Neural progenitor cell (in vitro differentiated cells): ENCODE measurements around the gene SCMH1. TPM values are rescaled to one million over a fixed set of nuclear protein-coding genes. Genes with fewer than 3 reads are reported as not detected.

Experiments
- DNase-seq: peaks from one replicate; pipeline ENCODE4 v3.0.0-alpha.2; 2016; ENCODE audit warnings: low spot score
- H2AFZ ChIP-seq: fragments of 200-600 bp; sonication (generic); replicated peaks from 2 replicates; pipeline ENCODE4 v1.6.1; 2016; ENCODE audit warnings: antibody characterized with exemption
- H3F3A ChIP-seq: fragments of 200-600 bp; sonication (generic); 2 replicates; pipeline ENCODE4 v1.6.1; 2016; ENCODE audit warnings: antibody characterized with exemption, low read depth
- H3K27ac ChIP-seq: fragments of 200-600 bp; sonication (generic); 2 replicates; pipeline ENCODE4 v1.5.1; 2016; ENCODE audit warnings: mild to moderate bottlenecking
- H3K27me3 ChIP-seq: fragments of 200-600 bp; sonication (generic); 2 replicates; pipeline ENCODE4 v1.6.1; 2016; ENCODE audit warnings: mild to moderate bottlenecking, moderate library complexity
- H3K36me3 ChIP-seq: fragments of 200-600 bp; sonication (generic); 2 replicates; pipeline ENCODE4 v1.5.1; 2016
- H3K4me1 ChIP-seq: fragments of 200-600 bp; sonication (generic); 2 replicates; pipeline ENCODE4 v1.6.1; 2016; ENCODE audit warnings: mixed run types
- H3K4me2 ChIP-seq: fragments of 200-600 bp; sonication (generic); 2 replicates; pipeline ENCODE4 v1.6.1; 2016
- H3K4me3 ChIP-seq: fragments of 200-600 bp; sonication (generic); 2 replicates; pipeline ENCODE4 v1.5.1; 2016
- H3K79me2 ChIP-seq: fragments of 200-600 bp; sonication (generic); 2 replicates; pipeline ENCODE4 v1.6.1; 2016; ENCODE audit warnings: low read depth
- H3K9ac ChIP-seq: fragments of 200-600 bp; sonication (generic); 2 replicates; pipeline ENCODE4 v1.6.1; 2016
- H3K9me3 ChIP-seq: fragments of 200-600 bp; sonication (generic); 2 replicates; pipeline ENCODE4 v1.5.1; 2016; ENCODE audit warnings: low read depth
- H4K20me1 ChIP-seq: fragments of 200-600 bp; sonication (generic); 2 replicates; pipeline ENCODE4 v1.6.1; 2016; ENCODE audit warnings: low read depth
- H3K27ac Mint-ChIP-seq: 3 replicates; pipeline ENCODE4 v1.8.0; 2021; ENCODE audit warnings: mixed read lengths
- H3K27me3 Mint-ChIP-seq: 2 replicates; pipeline ENCODE4 v1.8.0; 2022; ENCODE audit warnings: low read depth, mild to moderate bottlenecking, inconsistent platforms, moderate library complexity, mixed read lengths; ENCODE audit not compliant: insufficient read depth
- H3K36me3 Mint-ChIP-seq: 3 replicates; pipeline ENCODE4 v1.8.0; 2021; ENCODE audit warnings: mixed read lengths
- H3K4me1 Mint-ChIP-seq: 3 replicates; pipeline ENCODE4 v1.8.0; 2021; ENCODE audit warnings: mixed read lengths
- H3K4me3 Mint-ChIP-seq: 3 replicates; pipeline ENCODE4 v1.8.0; 2021; ENCODE audit warnings: mild to moderate bottlenecking, moderate library complexity, mixed read lengths
- H3K9me3 Mint-ChIP-seq: 3 replicates; pipeline ENCODE4 v1.8.0; 2020; ENCODE audit warnings: mixed read lengths
- CTCF ChIP-seq: fragments of 200-600 bp; sonication (generic); IDR thresholded peaks from 2 replicates; pipeline ENCODE4 v1.5.1; 2017; ENCODE audit warnings: antibody characterized with exemption, mild to moderate bottlenecking
- EZH2 ChIP-seq: fragments of 200-600 bp; sonication (generic); IDR thresholded peaks from 2 replicates; pipeline ENCODE4 v1.6.1; 2017; ENCODE audit warnings: antibody characterized with exemption, mild to moderate bottlenecking, moderate library complexity
- EZH2phosphoT487 ChIP-seq: fragments of 200-600 bp; sonication (generic); IDR thresholded peaks from 2 replicates; pipeline ENCODE4 v1.6.1; 2017; ENCODE audit warnings: antibody characterized with exemption
- total RNA-seq: library from RNA; depleted of rRNA; stranded (reverse); fragments of >200 nt; gene quantifications from 2 replicates; pipeline ENCODE4 v1.2.3, GENCODE V29; 2015; ENCODE audit warnings: low replicate concordance

The SCMH1 gene
- total RNA-seq, 1 donor from 2014 or later: 16.1 TPM

- Mint-ChIP-seq H3K4me3 (no peak overlapping the region), H3K36me3 (peaks cover 45% of the 10 kb centered on the region), H3K4me1 (no peaks in the 10 kb centered on the region), H3K27ac (no peak overlapping the region), H3K27me3 (peaks cover 2% of the 10 kb centered on the region), H3K9me3 (no peaks in the 10 kb centered on the region)
- Histone ChIP-seq H3K4me3 (no peak overlapping the region), H4K20me1 (peaks cover 29% of the 10 kb centered on the region), H3K4me1 (no peaks in the 10 kb centered on the region), H3K9me3 (no peaks in the 10 kb centered on the region), H3K9ac (no peak overlapping the region), H3F3A (peaks cover 4% of the 10 kb centered on the region), H3K4me2 (no peak overlapping the region), H3K79me2 (peaks cover 7% of the 10 kb centered on the region), H3K36me3 (peaks cover 32% of the 10 kb centered on the region), H2AFZ (no peak overlapping the region), H3K27me3 (no peaks in the 10 kb centered on the region), H3K27ac (no peak overlapping the region)
- TF ChIP-seq EZH2 (no peak), EZH2phosphoT487 (no peak), CTCF (no peak)
- DNase-seq: no peak
These were observed 245.0 kb downstream of the SCMH1 start for GRCh38 chr1:40997096-40997495.

DNA sequence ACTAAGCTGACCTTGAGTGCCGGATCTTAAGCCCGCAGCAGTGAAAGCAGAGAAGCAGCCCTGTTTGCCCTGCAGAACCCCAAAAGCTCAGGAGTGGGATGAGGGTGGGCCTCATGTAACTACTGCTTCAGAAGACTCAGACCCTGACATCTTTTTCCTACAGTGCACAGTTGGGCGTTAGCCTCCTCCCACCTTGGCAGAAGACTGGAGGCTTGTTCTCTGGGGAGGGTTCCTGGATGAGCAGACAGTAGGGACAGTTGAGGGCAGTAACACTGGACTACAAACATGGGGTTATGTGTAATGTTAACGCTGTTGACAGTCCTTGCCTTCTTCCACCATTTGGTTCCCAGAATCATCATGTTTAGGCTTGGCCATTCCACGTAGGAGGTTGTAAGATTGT is 253.0 kb downstream of the SCMH1 start:
- peaks cover 15% of the 10 kb centered on the region for H3K79me2 ChIP-seq
- peaks cover 57% of the 10 kb centered on the region for H3K36me3 Mint-ChIP-seq

DNA sequence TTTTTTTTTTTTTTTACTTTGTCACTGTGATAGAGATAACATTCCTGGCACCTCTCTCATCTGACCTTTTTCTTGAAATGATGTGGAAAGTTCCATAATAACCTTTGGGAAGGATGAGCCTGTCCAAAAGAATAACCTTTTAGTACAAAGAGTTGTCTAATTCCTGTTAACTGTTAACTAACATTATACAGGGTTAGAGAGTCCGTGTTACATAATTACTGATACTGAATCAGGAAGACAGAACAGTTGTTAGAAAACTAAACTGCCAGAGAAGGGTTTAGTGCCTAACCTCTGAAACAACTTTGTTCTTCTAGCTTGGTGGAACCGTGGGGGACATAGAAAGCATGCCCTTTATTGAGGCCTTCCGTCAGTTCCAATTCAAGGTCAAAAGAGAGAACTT is 253.8 kb downstream of the SCMH1 start:
- no peaks in the 10 kb centered on the region for H3K9me3 Mint-ChIP-seq
- no peak overlapping the region for H3K27ac ChIP-seq
- peaks cover 5% of the 10 kb centered on the region for H3K4me1 Mint-ChIP-seq
- no peaks in the 10 kb centered on the region for H3K27me3 Mint-ChIP-seq
- no peak overlapping the region for H3K4me3 ChIP-seq
- TF ChIP-seq CTCF (no peak), EZH2phosphoT487 (no peak), EZH2 (no peak)
- no peak overlapping the region for H3K27ac Mint-ChIP-seq
- no peak overlapping the region for H3K4me3 Mint-ChIP-seq
- H3K9me3 ChIP-seq: no peaks in the 10 kb centered on the region
- no peaks in the 10 kb centered on the region for H3F3A ChIP-seq
- peaks cover 24% of the 10 kb centered on the region for H4K20me1 ChIP-seq
- H3K4me1 ChIP-seq: no peaks in the 10 kb centered on the region
- H3K36me3 Mint-ChIP-seq: peaks cover 59% of the 10 kb centered on the region
- no peak overlapping the region for H3K9ac ChIP-seq
- no peak overlapping the region for H2AFZ ChIP-seq
- H3K36me3 ChIP-seq: peaks cover 32% of the 10 kb centered on the region
- peaks cover 23% of the 10 kb centered on the region for H3K79me2 ChIP-seq
- H3K27me3 ChIP-seq: no peaks in the 10 kb centered on the region
- no peak for DNase-seq
- H3K4me2 ChIP-seq: no peak overlapping the region

More for the DNA sequence above, 253.0 kb downstream of the SCMH1 start:
- Mint-ChIP-seq H3K27me3 (no peaks in the 10 kb centered on the region), H3K4me1 (peaks cover 4% of the 10 kb centered on the region), H3K27ac (no peak overlapping the region), H3K9me3 (no peaks in the 10 kb centered on the region), H3K4me3 (no peak overlapping the region)
- Histone ChIP-seq H3K4me1 (no peaks in the 10 kb centered on the region), H3K9me3 (no peaks in the 10 kb centered on the region), H3K4me3 (no peak overlapping the region), H3K27ac (no peak overlapping the region), H3K36me3 (peaks cover 26% of the 10 kb centered on the region), H3K27me3 (no peaks in the 10 kb centered on the region), H3F3A (no peaks in the 10 kb centered on the region), H4K20me1 (peaks cover 17% of the 10 kb centered on the region), H3K4me2 (no peak overlapping the region), H3K9ac (no peak overlapping the region), H2AFZ (no peak overlapping the region)
- TF ChIP-seq CTCF (no peak), EZH2 (no peak), EZH2phosphoT487 (no peak)
- DNase-seq: no peak
